Right lobe of liver (tissue), 4 donors: Measurements from ENCODE around the gene EXD2.

ENCODE experiments used
- POLR2A ChIP-seq: fragments of 450-650 bp; IDR thresholded peaks from one replicate; pipeline ENCODE4 v1.6.1; 2017; ENCODE audit warnings: antibody characterized with exemption, mild to moderate bottlenecking
- TF ChIP-seq, protein P1 (sequence below), 4 donors: fragments of 200-600 bp in 3 of 4; fragments of 450-650 bp in 1 of 4; IDR thresholded peaks; one replicate each; pipeline versions ENCODE4 v1.5.1 to v1.8.0; 2016 to 2022; ENCODE audit warnings: antibody characterized with exemption in 4 of 4, mild to moderate bottlenecking in 2 of 4
- donor health status: DM: no; HTN: no; CAD: no.
- donor health status: DM: no; HTN: no; CAD: no.
- donor health status: DM: no; HTN: yes; CAD: no.

DNA sequence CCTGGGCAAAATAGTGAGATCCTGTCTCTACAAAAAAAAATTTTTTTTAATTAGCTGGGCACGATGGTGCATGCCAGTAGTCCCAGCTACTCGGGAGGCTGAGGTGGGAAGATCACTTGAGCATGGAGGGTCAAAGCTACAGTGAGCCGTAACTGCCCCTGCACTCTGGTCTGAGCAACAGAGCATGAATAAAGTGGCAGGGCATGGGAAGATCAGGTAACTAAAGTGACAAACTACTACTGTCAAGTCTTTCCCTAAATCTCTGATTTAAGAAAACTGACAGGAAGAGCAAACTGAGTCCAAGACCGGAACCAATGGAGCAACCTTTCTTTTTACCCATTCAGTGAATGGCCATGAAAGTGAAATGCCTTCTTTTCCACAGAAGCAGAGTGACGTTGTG, 49.2 kb upstream of the EXD2 start:
- TF ChIP-seq POLR2A: no peak
- TF ChIP-seq, protein P1, sequence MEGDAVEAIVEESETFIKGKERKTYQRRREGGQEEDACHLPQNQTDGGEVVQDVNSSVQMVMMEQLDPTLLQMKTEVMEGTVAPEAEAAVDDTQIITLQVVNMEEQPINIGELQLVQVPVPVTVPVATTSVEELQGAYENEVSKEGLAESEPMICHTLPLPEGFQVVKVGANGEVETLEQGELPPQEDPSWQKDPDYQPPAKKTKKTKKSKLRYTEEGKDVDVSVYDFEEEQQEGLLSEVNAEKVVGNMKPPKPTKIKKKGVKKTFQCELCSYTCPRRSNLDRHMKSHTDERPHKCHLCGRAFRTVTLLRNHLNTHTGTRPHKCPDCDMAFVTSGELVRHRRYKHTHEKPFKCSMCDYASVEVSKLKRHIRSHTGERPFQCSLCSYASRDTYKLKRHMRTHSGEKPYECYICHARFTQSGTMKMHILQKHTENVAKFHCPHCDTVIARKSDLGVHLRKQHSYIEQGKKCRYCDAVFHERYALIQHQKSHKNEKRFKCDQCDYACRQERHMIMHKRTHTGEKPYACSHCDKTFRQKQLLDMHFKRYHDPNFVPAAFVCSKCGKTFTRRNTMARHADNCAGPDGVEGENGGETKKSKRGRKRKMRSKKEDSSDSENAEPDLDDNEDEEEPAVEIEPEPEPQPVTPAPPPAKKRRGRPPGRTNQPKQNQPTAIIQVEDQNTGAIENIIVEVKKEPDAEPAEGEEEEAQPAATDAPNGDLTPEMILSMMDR (IDR thresholded peaks at IDR 0.05): no peak
